Superior temporal gyrus (tissue), 1 donor: ENCODE results near the gene NFIC.
"Not testable (repeated sequence)": the region's sequence is repeated elsewhere in the genome, so short reads cannot be mapped to it uniquely, and the experiment has no call there.

Experiments used
- DNase-seq: peaks from one replicate; pipeline ENCODE4 v3.0.0-alpha.2; 2016; ENCODE audit errors: extremely low spot score

NFIC gene

GRCh38 chr19:3372413-3372812 is 6.0 kb downstream of the NFIC start:
- no peak for DNase-seq

GRCh38 chr19:3373971-3374368 is 7.6 kb downstream of the NFIC start:
- no peak for DNase-seq

- no peak for DNase-seq
Observed at GRCh38 chr19:3374369-3375112, 8.2 kb downstream of the NFIC start.

GRCh38 chr19:3375221-3376090 is 9.1 kb downstream of the NFIC start:
- DNase-seq, result peak; percentile 84

GRCh38 chr19:3376091-3376455 is 9.7 kb downstream of the NFIC start:
- not testable (repeated sequence) for DNase-seq

GRCh38 chr19:3378352-3379150 is 12.2 kb downstream of the NFIC start:
- DNase-seq, result no peak

GRCh38 chr19:3380829-3381228 is 14.4 kb downstream of the NFIC start:
- DNase-seq, result no peak

GRCh38 chr19:3381701-3382372 is 15.5 kb downstream of the NFIC start:
- DNase-seq, result no peak

GRCh38 chr19:3382460-3383100 is 16.2 kb downstream of the NFIC start:
- no peak for DNase-seq

- DNase-seq, result no peak
Observed at GRCh38 chr19:3383121-3383722, 16.8 kb downstream of the NFIC start.

GRCh38 chr19:3386447-3387234 is 20.3 kb downstream of the NFIC start:
- no peak for DNase-seq

GRCh38 chr19:3387645-3388589 is 21.5 kb downstream of the NFIC start:
- peak; percentile 92 for DNase-seq

- DNase-seq, result no peak
Observed at GRCh38 chr19:3389446-3389778, 23.0 kb downstream of the NFIC start.

GRCh38 chr19:3389876-3390371 is 23.5 kb downstream of the NFIC start:
- no peak for DNase-seq

- not testable (repeated sequence) for DNase-seq
Observed at GRCh38 chr19:3391911-3392310, 25.5 kb downstream of the NFIC start.

GRCh38 chr19:3392480-3392879 is 26.1 kb downstream of the NFIC start:
- DNase-seq, result no peak

- no peak for DNase-seq
Observed at GRCh38 chr19:3396881-3397265, 30.5 kb downstream of the NFIC start.

- peak; percentile 29 for DNase-seq
Observed at GRCh38 chr19:3397266-3398022, 31.1 kb downstream of the NFIC start.
